Gastrocnemius medialis (tissue), 4 donors: ENCODE data around the gene CHCHD1.

Experiments
- POLR2A ChIP-seq, 2 donors: fragments of 450-650 bp; IDR thresholded peaks; one replicate each; pipeline ENCODE4 v1.6.1; 2017; ENCODE audit warnings: antibody characterized with exemption in 2 of 2, mild to moderate bottlenecking in 2 of 2, moderate library complexity in 2 of 2
- TF ChIP-seq, protein P1 (sequence below), 5 experiments: fragments of 450-650 bp in 3 of 5; fragments of 200-600 bp in 2 of 5; sonication (generic) in 2 of 5; IDR thresholded peaks in 4 of 5; conservative IDR thresholded peaks in 1 of 5; 1 replicate in 4 of 5; 2 replicates in 1 of 5; pipeline ENCODE4 v1.5.1; 2016 to 2019; ENCODE audit warnings: antibody characterized with exemption in 5 of 5, mild to moderate bottlenecking in 3 of 5, moderate library complexity in 3 of 5

DNA sequence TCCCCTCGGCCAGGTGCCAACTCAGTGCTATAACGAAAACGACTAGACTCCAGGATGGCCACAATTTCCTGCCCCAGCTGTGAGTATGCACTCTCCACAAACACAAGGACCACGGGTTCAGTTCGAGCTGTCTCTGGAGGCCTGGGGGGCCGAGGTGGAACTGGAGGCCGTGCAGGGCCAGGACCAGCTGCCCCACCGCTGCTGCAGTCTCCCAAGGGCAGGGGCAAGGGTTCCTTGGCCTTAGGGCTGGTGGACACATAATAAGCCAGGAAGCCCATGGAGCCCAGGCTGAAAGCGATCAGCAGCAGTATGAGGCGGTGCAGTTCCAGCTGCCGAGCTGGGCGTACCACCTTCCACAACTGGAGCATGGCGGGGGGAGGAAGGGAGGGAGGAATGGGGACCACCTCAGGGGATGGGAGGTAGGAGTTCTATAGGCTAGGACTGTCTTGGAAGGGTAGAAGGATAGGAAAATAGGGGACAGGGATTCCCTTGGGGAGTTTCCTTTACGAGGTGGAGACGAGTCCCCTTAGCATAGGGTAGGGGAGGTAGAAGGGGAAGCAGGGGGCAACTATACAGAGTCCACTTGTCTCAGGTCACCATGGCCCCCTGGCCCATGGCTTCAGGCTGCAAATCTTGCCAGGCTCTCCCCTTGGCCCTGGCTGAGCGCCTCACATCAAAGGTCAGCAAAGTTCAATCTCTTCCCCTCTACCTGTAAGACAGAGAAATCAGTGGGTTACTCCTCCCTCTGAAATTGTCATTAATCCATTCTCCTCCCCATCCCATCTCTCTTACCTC, 26.4 kb downstream of the CHCHD1 start:
- no peak for TF ChIP-seq POLR2A (IDR thresholded peaks at IDR 0.05)
- TF ChIP-seq, protein P1, sequence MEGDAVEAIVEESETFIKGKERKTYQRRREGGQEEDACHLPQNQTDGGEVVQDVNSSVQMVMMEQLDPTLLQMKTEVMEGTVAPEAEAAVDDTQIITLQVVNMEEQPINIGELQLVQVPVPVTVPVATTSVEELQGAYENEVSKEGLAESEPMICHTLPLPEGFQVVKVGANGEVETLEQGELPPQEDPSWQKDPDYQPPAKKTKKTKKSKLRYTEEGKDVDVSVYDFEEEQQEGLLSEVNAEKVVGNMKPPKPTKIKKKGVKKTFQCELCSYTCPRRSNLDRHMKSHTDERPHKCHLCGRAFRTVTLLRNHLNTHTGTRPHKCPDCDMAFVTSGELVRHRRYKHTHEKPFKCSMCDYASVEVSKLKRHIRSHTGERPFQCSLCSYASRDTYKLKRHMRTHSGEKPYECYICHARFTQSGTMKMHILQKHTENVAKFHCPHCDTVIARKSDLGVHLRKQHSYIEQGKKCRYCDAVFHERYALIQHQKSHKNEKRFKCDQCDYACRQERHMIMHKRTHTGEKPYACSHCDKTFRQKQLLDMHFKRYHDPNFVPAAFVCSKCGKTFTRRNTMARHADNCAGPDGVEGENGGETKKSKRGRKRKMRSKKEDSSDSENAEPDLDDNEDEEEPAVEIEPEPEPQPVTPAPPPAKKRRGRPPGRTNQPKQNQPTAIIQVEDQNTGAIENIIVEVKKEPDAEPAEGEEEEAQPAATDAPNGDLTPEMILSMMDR (IDR thresholded peaks at IDR 0.05 in 4 of 5, conservative IDR thresholded peaks at IDR 0.05 in 1 of 5): no peak
